ENCODE results near the gene ARPP19.
"Not testable (repeated sequence)": the region's sequence is repeated elsewhere in the genome, so short reads cannot be mapped to it uniquely, and the experiment has no call there.

Gene ARPP19

DNA sequence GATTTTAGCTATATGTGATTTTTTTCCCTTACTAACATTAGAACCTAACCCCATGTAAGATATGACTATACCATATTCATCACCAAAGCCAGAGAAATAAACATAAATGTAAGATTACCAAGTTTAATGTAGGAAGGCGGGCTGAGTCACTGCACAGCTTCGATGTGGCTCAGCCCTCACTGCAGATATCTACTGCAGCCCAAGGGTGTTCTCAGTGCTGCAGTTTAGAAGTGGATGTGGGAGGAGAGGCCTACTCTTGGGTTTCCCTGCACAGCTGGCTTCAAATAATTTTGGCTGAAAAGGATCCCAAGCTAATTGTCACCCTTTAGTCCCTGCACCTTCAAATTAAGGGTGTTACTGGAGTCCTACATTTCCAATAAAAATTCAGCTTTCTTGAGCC is 9.3 kb downstream of the ARPP19 start:
- peak; percentile 37 to 48 for DNase-seq (ENCODE audit: low read depth in 2 of 2)
- H3K4me3 ChIP-seq (replicated peaks in 1 of 2; ENCODE audit: low read depth in 2 of 2, low read length in 2 of 2) = no peak overlapping the region
- TF ChIP-seq, protein P1, sequence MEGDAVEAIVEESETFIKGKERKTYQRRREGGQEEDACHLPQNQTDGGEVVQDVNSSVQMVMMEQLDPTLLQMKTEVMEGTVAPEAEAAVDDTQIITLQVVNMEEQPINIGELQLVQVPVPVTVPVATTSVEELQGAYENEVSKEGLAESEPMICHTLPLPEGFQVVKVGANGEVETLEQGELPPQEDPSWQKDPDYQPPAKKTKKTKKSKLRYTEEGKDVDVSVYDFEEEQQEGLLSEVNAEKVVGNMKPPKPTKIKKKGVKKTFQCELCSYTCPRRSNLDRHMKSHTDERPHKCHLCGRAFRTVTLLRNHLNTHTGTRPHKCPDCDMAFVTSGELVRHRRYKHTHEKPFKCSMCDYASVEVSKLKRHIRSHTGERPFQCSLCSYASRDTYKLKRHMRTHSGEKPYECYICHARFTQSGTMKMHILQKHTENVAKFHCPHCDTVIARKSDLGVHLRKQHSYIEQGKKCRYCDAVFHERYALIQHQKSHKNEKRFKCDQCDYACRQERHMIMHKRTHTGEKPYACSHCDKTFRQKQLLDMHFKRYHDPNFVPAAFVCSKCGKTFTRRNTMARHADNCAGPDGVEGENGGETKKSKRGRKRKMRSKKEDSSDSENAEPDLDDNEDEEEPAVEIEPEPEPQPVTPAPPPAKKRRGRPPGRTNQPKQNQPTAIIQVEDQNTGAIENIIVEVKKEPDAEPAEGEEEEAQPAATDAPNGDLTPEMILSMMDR (IDR thresholded peaks at IDR 0.05; ENCODE audit: low read depth, low read length) = no peak

DNA sequence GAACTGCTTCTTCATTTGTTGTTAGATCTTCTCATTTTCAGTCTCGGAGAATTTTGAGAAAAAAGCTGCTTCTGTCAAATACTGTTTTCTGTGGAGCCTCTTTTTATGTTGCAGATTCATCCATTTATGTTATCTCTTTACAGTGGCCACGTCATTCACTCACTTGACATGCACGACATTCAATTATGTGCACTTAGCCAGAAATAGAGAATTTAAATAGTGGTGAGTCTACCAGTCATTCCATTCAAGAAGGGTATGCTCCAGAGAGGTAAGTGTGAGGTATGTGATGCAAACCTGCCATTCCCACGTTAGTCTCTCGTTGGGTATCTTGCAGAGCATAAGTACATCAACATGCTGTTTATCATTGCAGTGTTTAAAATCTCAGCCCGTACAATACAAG is 9.8 kb downstream of the ARPP19 start:
- DNase-seq (ENCODE audit: low read depth in 2 of 2) = no peak
- TF ChIP-seq, protein P1 (IDR thresholded peaks at IDR 0.05; ENCODE audit: low read depth, low read length) = no peak
- H3K4me3 ChIP-seq (replicated peaks in 1 of 2; ENCODE audit: low read depth in 2 of 2, low read length in 2 of 2) = no peak overlapping the region

GRCh38 chr15:52558196-52558595 is 10.6 kb downstream of the ARPP19 start:
- peak; percentile 45 to 81 for DNase-seq (ENCODE audit: low read depth in 2 of 2)
- TF ChIP-seq, protein P1 (IDR thresholded peaks at IDR 0.05; ENCODE audit: low read depth, low read length) = no peak
- no peak overlapping the region for H3K4me3 ChIP-seq (replicated peaks in 1 of 2; ENCODE audit: low read depth in 2 of 2, low read length in 2 of 2)

DNA sequence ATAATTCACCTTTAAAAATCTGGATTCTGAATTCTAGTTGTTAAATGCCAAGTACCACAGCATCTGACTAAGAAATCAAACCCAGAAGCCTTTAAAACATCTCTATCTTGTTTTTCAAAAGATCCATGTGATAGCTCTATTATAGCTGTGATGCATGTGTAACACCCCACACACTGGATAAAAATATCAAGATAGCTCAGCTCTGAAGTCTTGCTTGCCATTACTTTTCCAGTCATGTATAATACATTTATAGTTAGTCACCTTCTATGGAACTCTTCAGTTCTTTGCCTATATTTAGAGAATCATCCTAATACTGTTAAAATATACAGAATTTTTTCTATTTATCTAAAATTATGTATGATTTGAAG is 11.6 kb downstream of the ARPP19 start:
- TF ChIP-seq, protein P1 (IDR thresholded peaks at IDR 0.05; ENCODE audit: low read depth, low read length) = no peak
- DNase-seq (ENCODE audit: low read depth in 2 of 2) = peak in 1 of 2 donors; percentile 21
- no peak overlapping the region for H3K4me3 ChIP-seq (replicated peaks in 1 of 2; ENCODE audit: low read depth in 2 of 2, low read length in 2 of 2)

GRCh38 chr15:52556524-52557273 is 12.1 kb downstream of the ARPP19 start:
- no peak overlapping the region for H3K4me3 ChIP-seq (replicated peaks in 1 of 2; ENCODE audit: low read depth in 2 of 2, low read length in 2 of 2)
- TF ChIP-seq, protein P1 (IDR thresholded peaks at IDR 0.05; ENCODE audit: low read depth, low read length) = no peak
- DNase-seq (ENCODE audit: low read depth in 2 of 2) = no peak

DNA sequence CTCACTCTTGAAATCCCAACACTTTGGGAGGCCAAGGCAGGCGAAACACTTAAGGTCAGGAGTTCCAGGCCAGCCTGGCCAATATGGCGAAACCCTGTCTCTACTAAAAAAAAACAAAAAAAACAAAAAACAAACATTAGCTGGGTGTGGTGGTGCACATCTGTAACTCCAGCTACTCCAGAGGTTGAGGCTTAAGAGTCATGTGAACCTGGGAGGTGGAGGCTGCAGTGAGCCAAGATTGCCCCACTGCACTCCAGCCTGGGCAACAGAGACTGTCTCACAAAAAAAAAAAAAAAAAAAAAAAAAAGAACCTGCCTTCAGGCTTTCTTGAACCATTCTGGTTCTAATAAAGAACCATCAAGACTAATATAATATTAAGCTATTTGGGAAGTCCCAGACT is 16.5 kb downstream of the ARPP19 start:
- H3K4me3 ChIP-seq (replicated peaks in 1 of 2; ENCODE audit: low read depth in 2 of 2, low read length in 2 of 2) = no peak overlapping the region
- TF ChIP-seq, protein P1 (IDR thresholded peaks at IDR 0.05; ENCODE audit: low read depth, low read length) = no peak

DNA sequence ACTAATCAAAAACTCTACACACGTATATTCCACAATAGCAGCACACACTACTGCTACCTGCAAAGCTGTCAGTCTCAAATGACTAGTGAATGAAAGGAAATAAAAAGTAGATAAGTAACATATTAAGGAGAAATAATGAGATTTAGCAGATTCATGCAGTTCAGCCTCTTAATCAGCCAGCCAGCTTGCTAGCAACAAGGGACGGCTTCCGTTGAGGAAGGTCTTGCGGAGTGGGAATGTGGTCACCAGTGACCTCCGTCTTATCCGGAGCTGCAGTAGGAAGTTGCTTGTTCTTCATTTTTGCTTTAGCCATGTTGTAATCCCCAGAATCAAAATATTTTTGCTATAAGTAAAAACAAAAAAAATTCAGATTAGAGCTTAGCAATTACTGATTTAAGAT is 17.1 kb downstream of the ARPP19 start:
- no peak for DNase-seq (ENCODE audit: low read depth in 2 of 2)
- no peak overlapping the region for H3K4me3 ChIP-seq (replicated peaks in 1 of 2; ENCODE audit: low read depth in 2 of 2, low read length in 2 of 2)
- TF ChIP-seq, protein P1 (IDR thresholded peaks at IDR 0.05; ENCODE audit: low read depth, low read length) = no peak

More for the DNA sequence above, 16.5 kb downstream of the ARPP19 start:
- DNase-seq (ENCODE audit: low read depth in 2 of 2) = no peak

GRCh38 chr15:52551186-52551585 is 17.6 kb downstream of the ARPP19 start:
- not testable (repeated sequence) for H3K4me3 ChIP-seq (replicated peaks in 1 of 2; ENCODE audit: low read depth in 2 of 2, low read length in 2 of 2)

More at GRCh38 chr15:52551186-52551585, 17.6 kb downstream of the ARPP19 start:
- DNase-seq (ENCODE audit: low read depth in 2 of 2) = not testable (repeated sequence)
